Endothelial cell of hepatic sinusoid (primary cell): ENCODE measurements around the gene LMAN2.

Experiments
- in situ Hi-C: cut with HindIII; loops from 2 replicates; pipeline ENCODE4 v1.10.0; 2017; ENCODE audit warnings: low sequenced_read_pairs

LMAN2 gene

GRCh38 chr5:177330991-177331842, 20.3 kb downstream of the LMAN2 start:
- in situ Hi-C loops: no loop called here

- in situ Hi-C loops: loop anchor here (5.0 kb wide), 1 partner anchor 32 kb away; no protein-coding TSS in a partner anchor
Observed at GRCh38 chr5:177329883-177330282, 21.6 kb downstream of the LMAN2 start.

GRCh38 chr5:177328545-177329231, 22.8 kb downstream of the LMAN2 start:
- in situ Hi-C loops: loop anchor here (5.0 kb wide), 1 partner anchor 34 kb away; no protein-coding TSS in a partner anchor

GRCh38 chr5:177327539-177328522, 23.6 kb downstream of the LMAN2 start:
- in situ Hi-C loops: loop anchor here (5.0 kb wide), 1 partner anchor 34 kb away; no protein-coding TSS in a partner anchor

- in situ Hi-C loops: loop anchor here (5.0 kb wide), 1 partner anchor 36 kb away; no protein-coding TSS in a partner anchor
Observed at GRCh38 chr5:177325868-177326381, 25.5 kb downstream of the LMAN2 start.

GRCh38 chr5:177320879-177321278, 30.6 kb downstream of the LMAN2 start:
- in situ Hi-C loops: loop anchor here (25.0 kb wide), 1 partner anchor 209 kb away; no protein-coding TSS in a partner anchor

GRCh38 chr5:177319913-177320588, 31.4 kb downstream of the LMAN2 start:
- in situ Hi-C loops: loop anchor here (25.0 kb wide), 1 partner anchor 208 kb away; no protein-coding TSS in a partner anchor

GRCh38 chr5:177317959-177318377, 33.5 kb downstream of the LMAN2 start:
- in situ Hi-C loops: loop anchor here (25.0 kb wide), 1 partner anchor 206 kb away; no protein-coding TSS in a partner anchor

- in situ Hi-C loops: loop anchor here (25.0 kb wide), 1 partner anchor 204 kb away; no protein-coding TSS in a partner anchor
Observed at GRCh38 chr5:177316005-177316404, 35.5 kb downstream of the LMAN2 start.

GRCh38 chr5:177315411-177315810, 36.1 kb downstream of the LMAN2 start:
- in situ Hi-C loops: loop anchor here (25.0 kb wide), 1 partner anchor 203 kb away; no protein-coding TSS in a partner anchor

- in situ Hi-C loops: loop anchor here (25.0 kb wide), 1 partner anchor 202 kb away; no protein-coding TSS in a partner anchor
Observed at GRCh38 chr5:177314376-177315342, 36.8 kb downstream of the LMAN2 start.

GRCh38 chr5:177313561-177314259, 37.8 kb downstream of the LMAN2 start:
- in situ Hi-C loops: loop anchor here (25.0 kb wide), 1 partner anchor 201 kb away; no protein-coding TSS in a partner anchor

- in situ Hi-C loops: loop anchor here (25.0 kb wide), 1 partner anchor 200 kb away; no protein-coding TSS in a partner anchor
Observed at GRCh38 chr5:177312649-177313181, 38.8 kb downstream of the LMAN2 start.

- in situ Hi-C loops: loop anchor here (25.0 kb wide), 1 partner anchor 200 kb away; no protein-coding TSS in a partner anchor
Observed at GRCh38 chr5:177311723-177312648, 39.5 kb downstream of the LMAN2 start, which contains the start of gene MXD3. MXD3 (minus strand) TSS chr5:177311898; CDS start chr5:177311830, 68 bp downstream.

- in situ Hi-C loops: loop anchor here (25.0 kb wide), 1 partner anchor 199 kb away; no protein-coding TSS in a partner anchor
Observed at GRCh38 chr5:177311392-177311722, 40.1 kb downstream of the LMAN2 start.
